Lower leg skin (tissue), 4 donors: Measurements from ENCODE around the gene SIRT2. TPM values are rescaled to one million over a fixed set of nuclear protein-coding genes. Genes with fewer than 3 reads are reported as not detected.

Experiments
- DNase-seq, 2 donors: peaks; one replicate each; pipeline ENCODE4 v3.0.0-alpha.2; 2019; ENCODE audit warnings: low spot score in 2 of 2
- H3K4me3 ChIP-seq: fragments of 200-600 bp; sonication (generic); 2 replicates; pipeline ENCODE4 v1.5.1; 2017; ENCODE audit warnings: mild to moderate bottlenecking, low read depth; ENCODE audit not compliant: poor library complexity, severe bottlenecking
- CTCF ChIP-seq, 3 donors: fragments of 450-650 bp; IDR thresholded peaks; one replicate each; pipeline ENCODE4 v1.5.1; 2016; ENCODE audit warnings: antibody characterized with exemption in 3 of 3, mild to moderate bottlenecking in 3 of 3, moderate library complexity in 2 of 3
- POLR2A ChIP-seq, 2 donors: fragments of 450-650 bp; IDR thresholded peaks; one replicate each; pipeline ENCODE4 v1.6.1; 2016 to 2017; ENCODE audit warnings: antibody characterized with exemption in 2 of 2, mild to moderate bottlenecking in 1 of 2, moderate library complexity in 1 of 2
- WGBS, 2 donors: methylation state at CpG; one replicate each; pipeline ENCODE4 v1.1.5; 2018; 5-methylcytosine and 5-hydroxymethylcytosine counted together
- intact Hi-C: fragments of 100-400 bp; cut with DNase I; formaldehyde crosslinking; loops from one replicate; pipeline ENCODE4 v1.15.0; 2023; ENCODE audit warnings: low total_unique reads
- total RNA-seq, 4 donors: library from RNA; depleted of rRNA; stranded (reverse); fragments of >200 nt; gene quantifications; one replicate each; pipeline ENCODE4 v1.1.0, GENCODE V29; 2016

Gene SIRT2
- total RNA-seq, 4 donors from 2014 or later, result 84.6 to 119 (median 101) TPM

- intact Hi-C loops, result loop anchor here (10.0 kb wide), 1 partner anchor 204 kb away; no protein-coding TSS in a partner anchor
- no peak for DNase-seq
- H3K4me3 ChIP-seq, result no peak overlapping the region
- TF ChIP-seq CTCF (IDR thresholded peaks at IDR 0.05), result no peak
- TF ChIP-seq POLR2A (IDR thresholded peaks at IDR 0.05), result no peak
- WGBS, 2 donors, result 68 to 71% methylated on average over 12 of the region's 12 CpGs
Observed at GRCh38 chr19:38838986-38839761, 60.2 kb downstream of the SIRT2 start.

DNA sequence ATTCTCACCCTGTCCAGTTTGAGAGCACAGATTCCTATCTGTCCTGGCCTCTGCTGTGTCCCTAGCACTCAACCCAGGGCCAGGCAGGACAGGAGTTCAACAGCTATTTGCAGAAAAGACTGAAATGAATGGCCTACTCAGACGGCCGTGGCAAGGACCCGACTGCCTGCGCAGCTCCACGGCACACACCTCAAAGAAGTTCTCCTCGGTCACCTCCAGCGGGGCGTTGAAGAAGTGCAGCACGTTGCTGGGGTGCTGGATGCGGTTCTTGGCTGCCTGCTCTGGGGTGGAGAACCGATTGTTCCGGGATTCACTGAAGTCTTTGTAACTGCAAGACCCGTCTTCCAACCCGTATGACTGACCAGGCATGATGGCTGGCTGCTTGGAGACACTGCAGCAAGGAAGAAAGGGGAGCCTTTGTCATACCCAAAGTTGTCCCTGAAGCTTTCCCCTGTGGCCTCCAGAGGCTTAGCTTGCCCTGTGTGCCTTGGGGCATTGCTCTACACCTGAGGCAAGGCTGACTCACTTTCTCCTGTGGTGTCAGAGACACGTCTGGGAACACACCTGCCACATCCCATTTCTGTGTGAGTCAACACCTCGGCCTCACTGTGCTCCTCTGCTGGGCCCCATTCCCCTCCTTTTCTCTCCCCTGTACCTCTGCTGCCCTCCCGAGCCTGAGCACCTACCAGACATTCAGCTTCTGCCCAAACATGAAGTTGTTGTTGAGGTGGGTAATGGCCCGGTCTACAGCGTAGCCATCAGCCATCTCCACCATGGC lies 61.0 kb downstream of the SIRT2 start:
- no peak overlapping the region for H3K4me3 ChIP-seq

DNA sequence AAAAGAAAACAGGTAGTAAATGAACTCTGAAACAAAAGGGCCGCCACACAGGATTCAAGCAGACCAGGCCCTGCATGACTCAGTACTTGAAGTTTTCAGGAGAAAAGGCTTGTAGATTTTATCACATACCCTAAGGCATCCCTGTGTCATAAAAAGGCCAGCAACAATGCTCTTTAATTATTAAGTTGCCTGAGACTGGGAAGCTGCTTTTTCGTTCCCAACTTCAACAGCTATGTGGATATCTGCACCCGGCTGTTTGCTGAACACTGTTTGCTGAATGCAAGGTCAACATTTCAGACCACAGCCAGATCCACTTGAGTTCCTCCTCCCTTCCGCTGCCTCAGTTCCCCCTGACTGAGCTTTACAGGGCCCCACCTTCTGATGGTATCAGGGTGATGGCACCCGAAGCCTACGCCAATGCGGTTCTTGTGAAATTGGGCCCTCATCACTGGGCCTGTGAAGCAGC lies 61.7 kb downstream of the SIRT2 start:
- no peak for TF ChIP-seq CTCF (IDR thresholded peaks at IDR 0.05)
- no peak for TF ChIP-seq POLR2A (IDR thresholded peaks at IDR 0.05)
- no peak for DNase-seq
- intact Hi-C loops, result loop anchor here (10.0 kb wide), 1 partner anchor 203 kb away; no protein-coding TSS in a partner anchor
- H3K4me3 ChIP-seq, result no peak overlapping the region
- WGBS, 2 donors, result 45 to 55% methylated on average over 7 of the region's 7 CpGs

More for the DNA sequence above, 61.0 kb downstream of the SIRT2 start:
- WGBS, 2 donors, result 56 to 66% methylated on average over 15 to 19 of the region's 19 CpGs
- intact Hi-C loops, result loop anchor here (10.0 kb wide), 1 partner anchor 204 kb away; no protein-coding TSS in a partner anchor
- TF ChIP-seq CTCF (IDR thresholded peaks at IDR 0.05) (no peak), POLR2A (IDR thresholded peaks at IDR 0.05) (no peak)
- no peak for DNase-seq

DNA sequence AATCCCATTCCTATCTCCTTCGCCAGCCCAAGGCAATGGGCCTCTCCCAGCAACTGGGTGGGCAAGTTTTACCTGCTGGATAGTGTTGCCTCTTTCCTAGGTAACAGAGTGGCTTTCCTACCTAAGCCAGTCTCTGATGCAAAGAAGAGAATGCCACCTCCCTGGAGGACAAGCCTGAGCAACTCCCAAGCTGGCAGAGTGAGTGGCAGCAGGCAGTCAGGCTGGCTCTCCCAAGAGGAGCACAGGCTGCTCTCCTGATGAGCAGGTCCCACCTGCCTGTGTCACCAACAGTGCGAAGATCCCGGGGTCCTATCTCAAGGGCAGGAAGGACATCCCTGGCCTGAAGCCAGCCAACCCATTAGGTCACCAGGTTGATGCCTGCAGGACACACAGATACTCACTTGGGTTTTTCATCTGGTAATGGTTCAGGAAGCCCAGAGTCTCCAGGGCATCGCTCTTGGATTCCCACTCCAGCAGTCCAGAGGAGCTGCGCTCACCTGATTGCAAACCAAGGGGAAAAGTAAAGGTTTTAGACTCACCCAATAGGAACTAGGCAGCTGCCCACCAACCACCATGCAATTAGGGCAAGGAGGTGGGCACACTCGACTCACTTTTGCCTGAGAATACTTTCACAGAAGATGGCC lies 62.3 kb downstream of the SIRT2 start:
- no peak overlapping the region for H3K4me3 ChIP-seq
- WGBS, 2 donors, result 51 to 56% methylated on average over 4 to 6 of the region's 6 CpGs
- intact Hi-C loops, result loop anchor here (10.0 kb wide), 1 partner anchor 202 kb away; no protein-coding TSS in a partner anchor
- peak in 1 of 2 donors; percentile 58 for DNase-seq
- no peak for TF ChIP-seq POLR2A (IDR thresholded peaks at IDR 0.05)
- no peak for TF ChIP-seq CTCF (IDR thresholded peaks at IDR 0.05)

DNA sequence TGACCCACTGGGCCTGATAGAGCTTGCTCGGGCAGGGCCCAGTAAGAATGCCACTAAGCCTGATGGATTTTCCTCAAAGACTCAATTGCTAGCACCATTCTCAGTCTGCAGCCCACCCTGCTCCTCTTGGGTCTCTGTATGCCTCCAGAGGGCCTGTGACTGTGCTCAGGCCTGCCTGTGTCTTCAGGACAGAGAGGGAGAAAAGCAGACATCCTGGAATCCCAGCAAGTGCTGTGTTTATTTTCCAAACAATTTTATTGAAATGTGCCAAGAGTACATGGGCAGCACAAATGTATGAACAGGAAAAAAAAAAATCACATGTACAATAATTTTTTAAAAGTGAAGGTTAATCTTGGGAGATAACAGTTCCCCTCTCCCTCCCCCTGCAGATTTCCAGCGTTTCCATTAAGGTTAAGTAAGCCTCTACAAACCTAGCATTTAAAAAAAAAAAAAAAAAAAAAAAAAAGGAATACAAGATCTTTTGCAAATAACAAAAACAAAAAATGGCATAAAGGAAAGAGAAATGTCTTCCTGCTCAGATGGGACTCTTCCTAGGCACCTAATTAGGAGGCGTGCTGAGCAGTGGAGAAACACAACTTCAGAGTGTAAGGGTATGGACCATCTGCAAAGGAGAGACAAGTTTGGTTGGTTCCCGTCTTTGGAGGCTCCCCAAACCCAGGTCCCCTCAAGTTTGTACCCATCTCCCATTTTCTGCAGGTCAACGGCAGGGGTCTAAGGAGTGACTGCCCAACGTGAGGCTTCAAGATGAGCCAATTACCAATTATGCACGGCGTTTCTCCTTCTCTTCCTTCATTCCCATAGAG lies 63.0 kb downstream of the SIRT2 start:
- no peak overlapping the region for H3K4me3 ChIP-seq
- WGBS, 2 donors, result 46 to 48% methylated on average over 8 of the region's 8 CpGs
- no peak for TF ChIP-seq CTCF (IDR thresholded peaks at IDR 0.05)
- TF ChIP-seq POLR2A (IDR thresholded peaks at IDR 0.05), result no peak
- no peak for DNase-seq
- intact Hi-C loops, result loop anchor here (10.0 kb wide), 1 partner anchor 202 kb away; no protein-coding TSS in a partner anchor
